ENCODE results near the gene TCL1B.

TCL1B gene

DNA sequence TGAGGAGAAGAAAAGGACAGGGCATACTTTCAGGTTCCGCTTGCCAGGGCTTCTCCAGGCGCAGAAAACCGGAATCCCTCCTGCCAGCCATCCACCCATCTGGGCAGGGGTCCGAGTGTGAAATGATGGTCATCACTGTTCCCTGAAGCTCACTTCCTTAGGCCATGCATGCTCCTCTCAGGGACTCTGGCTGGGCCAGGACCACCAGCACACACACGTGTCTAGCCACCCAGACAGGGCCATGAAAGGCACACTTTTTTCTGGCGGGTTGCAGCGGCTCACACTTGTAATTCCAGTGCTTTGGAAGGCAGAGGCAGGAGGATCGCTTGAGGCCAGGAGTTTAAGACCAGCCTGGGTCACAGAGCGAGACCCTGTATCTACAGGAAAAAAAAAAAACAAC is 26.2 kb downstream of the TCL1B start:
- ChIA-PET POLR2A (no interaction called here), CTCF (no interaction called here)
- H3K4me3 ChIP-seq (ENCODE audit: low read depth, low read length), result no peak overlapping the region
- H3K36me3 ChIP-seq (ENCODE audit: control insufficient read depth in 2 of 2, insufficient read depth in 1 of 2, low read length in 2 of 2), result no peaks in the 10 kb centered on the region
- no peaks in the 10 kb centered on the region for H3K4me1 ChIP-seq (ENCODE audit: control insufficient read depth, insufficient read depth, low read length)
- H3K9me3 ChIP-seq (ENCODE audit: control insufficient read depth, insufficient read depth, low read depth, low read length), result no peaks in the 10 kb centered on the region
- no peak overlapping the region for H3K27ac ChIP-seq (ENCODE audit: extremely low read depth, low read depth, low read length)
- TF ChIP-seq GLIS1 (tag by site-specific recombination; IDR thresholded peaks at IDR 0.05) (no peak), ZIC2 (tag by site-specific recombination; IDR thresholded peaks at IDR 0.05) (no peak), GLI4 (tag by site-specific recombination; IDR thresholded peaks at IDR 0.05) (no peak), ZNF350 (tag by site-specific recombination; IDR thresholded peaks at IDR 0.05) (no peak), SP3 (tag by site-specific recombination; IDR thresholded peaks at IDR 0.05) (no peak), ZBTB8A (tag by site-specific recombination; IDR thresholded peaks at IDR 0.05) (no peak), ZNF16 (tag by site-specific recombination; IDR thresholded peaks at IDR 0.05; ENCODE audit: low read depth) (no peak)
- TF ChIP-seq, protein P1, sequence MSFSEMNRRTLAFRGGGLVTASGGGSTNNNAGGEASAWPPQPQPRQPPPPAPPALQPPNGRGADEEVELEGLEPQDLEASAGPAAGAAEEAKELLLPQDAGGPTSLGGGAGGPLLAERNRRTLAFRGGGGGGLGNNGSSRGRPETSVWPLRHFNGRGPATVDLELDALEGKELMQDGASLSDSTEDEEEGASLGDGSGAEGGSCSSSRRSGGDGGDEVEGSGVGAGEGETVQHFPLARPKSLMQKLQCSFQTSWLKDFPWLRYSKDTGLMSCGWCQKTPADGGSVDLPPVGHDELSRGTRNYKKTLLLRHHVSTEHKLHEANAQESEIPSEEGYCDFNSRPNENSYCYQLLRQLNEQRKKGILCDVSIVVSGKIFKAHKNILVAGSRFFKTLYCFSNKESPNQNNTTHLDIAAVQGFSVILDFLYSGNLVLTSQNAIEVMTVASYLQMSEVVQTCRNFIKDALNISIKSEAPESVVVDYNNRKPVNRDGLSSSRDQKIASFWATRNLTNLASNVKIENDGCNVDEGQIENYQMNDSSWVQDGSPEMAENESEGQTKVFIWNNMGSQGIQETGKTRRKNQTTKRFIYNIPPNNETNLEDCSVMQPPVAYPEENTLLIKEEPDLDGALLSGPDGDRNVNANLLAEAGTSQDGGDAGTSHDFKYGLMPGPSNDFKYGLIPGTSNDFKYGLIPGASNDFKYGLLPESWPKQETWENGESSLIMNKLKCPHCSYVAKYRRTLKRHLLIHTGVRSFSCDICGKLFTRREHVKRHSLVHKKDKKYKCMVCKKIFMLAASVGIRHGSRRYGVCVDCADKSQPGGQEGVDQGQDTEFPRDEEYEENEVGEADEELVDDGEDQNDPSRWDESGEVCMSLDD (tag by site-specific recombination; IDR thresholded peaks at IDR 0.05), result no peak

DNA sequence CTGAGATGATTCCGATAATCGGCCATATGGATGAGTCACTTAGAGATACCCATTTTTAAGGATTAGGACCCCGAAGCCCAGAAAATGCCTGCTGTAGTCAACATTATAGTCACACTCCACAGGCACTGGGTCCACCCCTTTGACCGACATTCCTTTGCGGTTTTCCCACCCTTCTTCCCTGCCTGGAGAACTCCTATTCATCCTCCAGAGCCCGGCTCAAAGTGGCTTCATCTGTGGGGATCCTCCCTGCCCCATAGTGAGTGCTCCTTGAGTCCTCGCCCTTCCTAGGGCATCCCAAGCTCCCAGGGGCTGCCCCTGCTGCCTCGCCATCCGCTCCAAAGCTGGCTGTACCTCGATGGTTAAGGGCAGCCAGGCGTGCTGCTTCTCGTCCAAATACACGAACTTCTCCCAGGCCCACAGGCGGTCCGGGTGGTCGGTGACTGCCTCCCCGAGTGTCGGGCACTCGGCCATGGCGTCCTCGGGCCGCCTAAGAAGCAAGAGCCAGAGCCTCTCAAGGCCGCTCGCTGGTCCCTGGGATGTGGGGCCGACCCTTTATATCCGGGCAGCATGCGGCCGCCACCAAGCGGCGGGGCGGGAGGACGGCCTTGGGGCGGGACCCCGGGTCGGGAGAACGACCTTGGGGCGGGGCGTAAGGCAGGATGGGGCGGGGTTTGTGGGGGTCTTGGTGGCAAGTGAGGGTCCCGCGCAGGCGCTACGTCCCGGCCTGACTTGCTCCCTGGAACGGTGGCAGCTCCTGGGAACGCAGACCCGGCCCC is 27.6 kb downstream of the TCL1B start, which contains the start of gene TCL1A:
TCL1A (minus strand) TSS at position 530 of the 776 bp plus-strand sequence; CDS start at position 471, 59 bp downstream.
- Histone ChIP-seq H3K36me3 (ENCODE audit: control insufficient read depth in 2 of 2, insufficient read depth in 1 of 2, low read length in 2 of 2) (no peaks in the 10 kb centered on the region), H3K4me3 (ENCODE audit: low read depth, low read length) (no peak within 1 kb of the TSS), H3K9me3 (ENCODE audit: control insufficient read depth, insufficient read depth, low read depth, low read length) (no peaks in the 10 kb centered on the region), H3K27ac (ENCODE audit: extremely low read depth, low read depth, low read length) (no peak within 1 kb of the TSS), H3K4me1 (ENCODE audit: control insufficient read depth, insufficient read depth, low read length) (no peaks in the 10 kb centered on the region)
- TF ChIP-seq, protein P2, sequence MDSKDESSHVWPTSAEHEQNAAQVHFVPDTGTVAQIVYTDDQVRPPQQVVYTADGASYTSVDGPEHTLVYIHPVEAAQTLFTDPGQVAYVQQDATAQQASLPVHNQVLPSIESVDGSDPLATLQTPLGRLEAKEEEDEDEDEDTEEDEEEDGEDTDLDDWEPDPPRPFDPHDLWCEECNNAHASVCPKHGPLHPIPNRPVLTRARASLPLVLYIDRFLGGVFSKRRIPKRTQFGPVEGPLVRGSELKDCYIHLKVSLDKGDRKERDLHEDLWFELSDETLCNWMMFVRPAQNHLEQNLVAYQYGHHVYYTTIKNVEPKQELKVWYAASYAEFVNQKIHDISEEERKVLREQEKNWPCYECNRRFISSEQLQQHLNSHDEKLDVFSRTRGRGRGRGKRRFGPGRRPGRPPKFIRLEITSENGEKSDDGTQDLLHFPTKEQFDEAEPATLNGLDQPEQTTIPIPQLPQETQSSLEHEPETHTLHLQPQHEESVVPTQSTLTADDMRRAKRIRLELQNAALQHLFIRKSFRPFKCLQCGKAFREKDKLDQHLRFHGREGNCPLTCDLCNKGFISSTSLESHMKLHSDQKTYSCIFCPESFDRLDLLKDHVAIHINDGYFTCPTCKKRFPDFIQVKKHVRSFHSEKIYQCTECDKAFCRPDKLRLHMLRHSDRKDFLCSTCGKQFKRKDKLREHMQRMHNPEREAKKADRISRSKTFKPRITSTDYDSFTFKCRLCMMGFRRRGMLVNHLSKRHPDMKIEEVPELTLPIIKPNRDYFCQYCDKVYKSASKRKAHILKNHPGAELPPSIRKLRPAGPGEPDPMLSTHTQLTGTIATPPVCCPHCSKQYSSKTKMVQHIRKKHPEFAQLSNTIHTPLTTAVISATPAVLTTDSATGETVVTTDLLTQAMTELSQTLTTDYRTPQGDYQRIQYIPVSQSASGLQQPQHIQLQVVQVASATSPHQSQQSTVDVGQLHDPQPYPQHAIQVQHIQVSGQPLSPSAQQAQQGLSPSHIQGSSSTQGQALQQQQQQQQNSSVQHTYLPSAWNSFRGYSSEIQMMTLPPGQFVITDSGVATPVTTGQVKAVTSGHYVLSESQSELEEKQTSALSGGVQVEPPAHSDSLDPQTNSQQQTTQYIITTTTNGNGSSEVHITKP (tag by site-specific recombination; IDR thresholded peaks at IDR 0.05), result no peak
- TF ChIP-seq ZNF423 (tag by site-specific recombination; IDR thresholded peaks at IDR 0.05), result no peak
- TF ChIP-seq ZFP69B (tag by site-specific recombination; IDR thresholded peaks at IDR 0.05), result no peak
- no peak for TF ChIP-seq ZNF350 (tag by site-specific recombination; IDR thresholded peaks at IDR 0.05)
- TF ChIP-seq, protein P3, sequence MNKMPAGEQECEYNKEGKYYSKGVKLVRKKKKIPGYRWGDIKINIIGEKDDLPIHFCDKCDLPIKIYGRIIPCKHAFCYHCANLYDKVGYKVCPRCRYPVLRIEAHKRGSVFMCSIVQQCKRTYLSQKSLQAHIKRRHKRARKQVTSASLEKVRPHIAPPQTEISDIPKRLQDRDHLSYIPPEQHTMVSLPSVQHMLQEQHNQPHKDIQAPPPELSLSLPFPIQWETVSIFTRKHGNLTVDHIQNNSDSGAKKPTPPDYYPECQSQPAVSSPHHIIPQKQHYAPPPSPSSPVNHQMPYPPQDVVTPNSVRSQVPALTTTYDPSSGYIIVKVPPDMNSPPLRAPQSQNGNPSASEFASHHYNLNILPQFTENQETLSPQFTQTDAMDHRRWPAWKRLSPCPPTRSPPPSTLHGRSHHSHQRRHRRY (tag by site-specific recombination; IDR thresholded peaks at IDR 0.05), result no peak
- no peak for TF ChIP-seq SP7 (tag by site-specific recombination; IDR thresholded peaks at IDR 0.05)
- no peak for TF ChIP-seq ZNF114 (tag by site-specific recombination; IDR thresholded peaks at IDR 0.05)
- peak; percentile 75 for TF ChIP-seq ZFP3 (tag by site-specific recombination; IDR thresholded peaks at IDR 0.05; ENCODE audit: low read depth)
- ChIA-PET CTCF (no interaction called here), POLR2A (no interaction called here)
